Lower leg skin (tissue), 4 donors: ENCODE data around the gene LUZP1. TPM values are rescaled to one million over a fixed set of nuclear protein-coding genes. Genes with fewer than 3 reads are reported as not detected.

ENCODE experiments used
- DNase-seq, 2 donors: peaks; one replicate each; pipeline ENCODE4 v3.0.0-alpha.2; 2019; ENCODE audit warnings: low spot score in 2 of 2
- H3K4me3 ChIP-seq: fragments of 200-600 bp; sonication (generic); 2 replicates; pipeline ENCODE4 v1.5.1; 2017; ENCODE audit warnings: mild to moderate bottlenecking, low read depth; ENCODE audit not compliant: poor library complexity, severe bottlenecking
- CTCF ChIP-seq, 3 donors: fragments of 450-650 bp; IDR thresholded peaks; one replicate each; pipeline ENCODE4 v1.5.1; 2016; ENCODE audit warnings: antibody characterized with exemption in 3 of 3, mild to moderate bottlenecking in 3 of 3, moderate library complexity in 2 of 3
- POLR2A ChIP-seq, 2 donors: fragments of 450-650 bp; IDR thresholded peaks; one replicate each; pipeline ENCODE4 v1.6.1; 2016 to 2017; ENCODE audit warnings: antibody characterized with exemption in 2 of 2, mild to moderate bottlenecking in 1 of 2, moderate library complexity in 1 of 2
- WGBS, 2 donors: methylation state at CpG; one replicate each; pipeline ENCODE4 v1.1.5; 2018; 5-methylcytosine and 5-hydroxymethylcytosine counted together
- intact Hi-C: fragments of 100-400 bp; cut with DNase I; formaldehyde crosslinking; loops from one replicate; pipeline ENCODE4 v1.15.0; 2023; ENCODE audit warnings: low total_unique reads
- total RNA-seq, 4 donors: library from RNA; depleted of rRNA; stranded (reverse); fragments of >200 nt; gene quantifications; one replicate each; pipeline ENCODE4 v1.1.0, GENCODE V29; 2016

LUZP1 gene
- 10 to 100 TPM; 14.2 to 25.5 (median 19.3) TPM for total RNA-seq

- DNase-seq, result peak; percentile 86 to 99
- WGBS, 2 donors, result 5 to 6% methylated on average over 56 of the region's 56 CpGs
- intact Hi-C loops, result no loop called here
Measured at GRCh38 chr1:23168445-23169194, at the start of gene LUZP1. TSS of gene LUZP1 (minus strand) at chr1:23168856.

GRCh38 chr1:23217421-23218115 lies 48.9 kb upstream of the LUZP1 start, which contains the start of gene HTR1D:
TSS of gene HTR1D (minus strand) at chr1:23217502. CDS start at chr1:23194219, 23,283 bp downstream.
- intact Hi-C loops, result no loop called here
- no peak for DNase-seq
- H3K4me3 ChIP-seq, result peak within 1 kb of the TSS; percentile 10
- TF ChIP-seq POLR2A (IDR thresholded peaks at IDR 0.05) (no peak), CTCF (IDR thresholded peaks at IDR 0.05) (no peak)
- WGBS, 2 donors, result 2 to 4% methylated on average over 18 to 41 of the region's 45 CpGs

More at GRCh38 chr1:23168445-23169194, at the start of gene LUZP1:
- peak in 1 of 2 donors; percentile 81 for TF ChIP-seq POLR2A (IDR thresholded peaks at IDR 0.05)
- TF ChIP-seq CTCF (IDR thresholded peaks at IDR 0.05), result no peak
- peak within 1 kb of the TSS; percentile 84 for H3K4me3 ChIP-seq

- TF ChIP-seq CTCF (IDR thresholded peaks at IDR 0.05), result no peak
- no peak for TF ChIP-seq POLR2A (IDR thresholded peaks at IDR 0.05)
- WGBS, 2 donors, result 2% methylated on average over 11 to 15 of the region's 78 CpGs
- DNase-seq, result no peak
- intact Hi-C loops, result no loop called here
- H3K4me3 ChIP-seq, result peak overlapping the region; percentile 10
Measured at GRCh38 chr1:23216771-23217420, 48.2 kb upstream of the LUZP1 start.

GRCh38 chr1:23215751-23216449 lies 47.2 kb upstream of the LUZP1 start:
- no peak overlapping the region for H3K4me3 ChIP-seq
- no peak for TF ChIP-seq CTCF (IDR thresholded peaks at IDR 0.05)
- no peak for TF ChIP-seq POLR2A (IDR thresholded peaks at IDR 0.05)
- intact Hi-C loops, result no loop called here
- WGBS, 2 donors, result 63 to 86% methylated on average over 3 of the region's 3 CpGs
- DNase-seq, result no peak

GRCh38 chr1:23215291-23215690 lies 46.6 kb upstream of the LUZP1 start:
- H3K4me3 ChIP-seq, result no peak overlapping the region
- WGBS, 2 donors, result 92 to 97% methylated on average over 3 of the region's 3 CpGs
- intact Hi-C loops, result no loop called here
- DNase-seq, result no peak
- TF ChIP-seq POLR2A (IDR thresholded peaks at IDR 0.05) (no peak), CTCF (IDR thresholded peaks at IDR 0.05) (no peak)
